Measurements from ENCODE around the gene RCVRN. TPM values are rescaled to one million over a fixed set of nuclear protein-coding genes. Genes with fewer than 3 reads are reported as not detected.

Gene RCVRN
- total RNA-seq, 1 experiment from 2014 or later, result not detected

GRCh38 chr17:9938764-9939163 lies 33.7 kb upstream of the RCVRN start:
- H3K9me3 Mint-ChIP-seq, result peaks cover 2 to 4% of the 10 kb centered on the region in 2 experiments; a peak in 3 of 5 replicates
- Histone ChIP-seq H3K4ac (ENCODE audit: low read depth, low read length) (no peak overlapping the region), H3K56ac (ENCODE audit: insufficient read length, low read depth, low read length) (no peak overlapping the region), H2BK120ac (ENCODE audit: low read depth, low read length, poor library complexity, severe bottlenecking) (no peak overlapping the region), H3K27me3 (ENCODE audit: insufficient read depth, low read length) (no peaks in the 10 kb centered on the region), H4K5ac (ENCODE audit: insufficient read length, low read depth, low read length) (no peak overlapping the region), H2AK5ac (ENCODE audit: insufficient read length, low read length) (no peak overlapping the region), H4K91ac (ENCODE audit: insufficient read length, low read depth, low read length) (no peak overlapping the region), H3K4me1 (ENCODE audit: insufficient read depth, low read length) (no peaks in the 10 kb centered on the region), H3K79me2 (ENCODE audit: insufficient read depth, low read length) (no peaks in the 10 kb centered on the region), H3K9me3 (ENCODE audit: control insufficient read depth, low read depth, low read length) (no peaks in the 10 kb centered on the region), H3K4me2 (ENCODE audit: insufficient read depth, insufficient read length, low read length) (no peak overlapping the region), H3K23me2 (ENCODE audit: insufficient read length, low read depth, low read length, poor library complexity, severe bottlenecking) (no peaks in the 10 kb centered on the region), H3T11ph (ENCODE audit: low read length) (no peak overlapping the region), H3K14ac (ENCODE audit: insufficient read depth, low read length) (no peak overlapping the region), H3K9ac (ENCODE audit: extremely low read depth, insufficient read length, low read length) (no peak overlapping the region), H3K27ac (ENCODE audit: insufficient read length, low read depth, low read length) (no peak overlapping the region), H3K18ac (ENCODE audit: insufficient read length, low read depth, low read length) (no peak overlapping the region), H2BK5ac (ENCODE audit: insufficient read length, low read length) (no peak overlapping the region), H3K79me1 (ENCODE audit: insufficient read depth, low read depth, low read length, poor library complexity, severe bottlenecking) (no peaks in the 10 kb centered on the region), H2AFZ (ENCODE audit: low read length) (no peak overlapping the region), H4K20me1 (ENCODE audit: control insufficient read depth, insufficient read depth, insufficient read length) (no peaks in the 10 kb centered on the region), H2BK12ac (ENCODE audit: insufficient read length, low read depth, low read length) (no peak overlapping the region), H3K23ac (ENCODE audit: insufficient read length, low read depth, low read length) (no peak overlapping the region), H4K8ac (replicated peaks; ENCODE audit: insufficient read length, low read depth, low read length) (no peak overlapping the region), H2BK20ac (ENCODE audit: low read depth, low read length, poor library complexity, severe bottlenecking) (no peak overlapping the region), H2BK15ac (ENCODE audit: low read depth, low read length) (no peak overlapping the region)
- TF ChIP-seq CTCF (conservative IDR thresholded peaks at IDR 0.05), result no peak
- H3K4me1 Mint-ChIP-seq, result peaks cover 3 to 6% of the 10 kb centered on the region in 2 experiments
- H3K36me3 Mint-ChIP-seq (ENCODE audit: insufficient read depth in 1 of 3, low read depth in 3 of 3), result peaks cover 0 to 9% (median 0%) of the 10 kb centered on the region in 3 experiments; a peak in 2 of 7 replicates
- WGBS (ENCODE audit: extremely low coverage, insufficient read length, low lambda C conversion rate), result no CpG with 5 or more reads among the region's 1 CpG
- no peak overlapping the region for H3K4me3 Mint-ChIP-seq
- H3K27ac Mint-ChIP-seq, result no peak overlapping the region
- no peak for DNase-seq
- no peaks in the 10 kb centered on the region; the same call in 1 of the 2 replicates for H3K27me3 Mint-ChIP-seq (ENCODE audit: low read depth)

All from H9 (cell line).